Measurements from ENCODE around the gene CACNA1A. TPM values are rescaled to one million over a fixed set of nuclear protein-coding genes. Genes with fewer than 3 reads are reported as not detected.

Gene CACNA1A
- total RNA-seq, 1 donor from 2014 or later, result 190 TPM

- H3K4me1 Mint-ChIP-seq (ENCODE audit: low read depth, unreplicated experiment), result no peaks in the 10 kb centered on the region
- TF ChIP-seq CTCF (IDR thresholded peaks at IDR 0.05; ENCODE audit: partially characterized antibody, unreplicated experiment), result no peak
- H3K4me3 Mint-ChIP-seq (ENCODE audit: unreplicated experiment), result no peak overlapping the region
- DNase-seq, result no peak
- no peak overlapping the region for H3K27ac Mint-ChIP-seq (ENCODE audit: unreplicated experiment)
- peaks cover 1% of the 10 kb centered on the region for H3K27me3 Mint-ChIP-seq (ENCODE audit: unreplicated experiment)
- peaks cover 4% of the 10 kb centered on the region for H3K36me3 Mint-ChIP-seq (ENCODE audit: unreplicated experiment)
- H3K9me3 Mint-ChIP-seq (ENCODE audit: unreplicated experiment), result peaks cover under 1% of the 10 kb centered on the region
Observed at GRCh38 chr19:13291913-13292312, 214.4 kb downstream of the CACNA1A start.

- Mint-ChIP-seq H3K36me3 (ENCODE audit: unreplicated experiment) (peaks cover 4% of the 10 kb centered on the region), H3K27ac (ENCODE audit: unreplicated experiment) (no peak overlapping the region), H3K27me3 (ENCODE audit: unreplicated experiment) (peaks cover 1% of the 10 kb centered on the region), H3K9me3 (ENCODE audit: unreplicated experiment) (no peaks in the 10 kb centered on the region), H3K4me3 (ENCODE audit: unreplicated experiment) (no peak overlapping the region), H3K4me1 (ENCODE audit: low read depth, unreplicated experiment) (no peaks in the 10 kb centered on the region)
- TF ChIP-seq CTCF (IDR thresholded peaks at IDR 0.05; ENCODE audit: partially characterized antibody, unreplicated experiment), result no peak
- no peak for DNase-seq
Observed at GRCh38 chr19:13290741-13291140, 215.5 kb downstream of the CACNA1A start.

GRCh38 chr19:13289295-13289694 lies 217.0 kb downstream of the CACNA1A start:
- H3K36me3 Mint-ChIP-seq (ENCODE audit: unreplicated experiment), result no peaks in the 10 kb centered on the region
- no peak for DNase-seq
- no peaks in the 10 kb centered on the region for H3K4me1 Mint-ChIP-seq (ENCODE audit: low read depth, unreplicated experiment)
- H3K9me3 Mint-ChIP-seq (ENCODE audit: unreplicated experiment), result no peaks in the 10 kb centered on the region
- H3K27me3 Mint-ChIP-seq (ENCODE audit: unreplicated experiment), result peaks cover 1% of the 10 kb centered on the region
- H3K27ac Mint-ChIP-seq (ENCODE audit: unreplicated experiment), result no peak overlapping the region
- no peak for TF ChIP-seq CTCF (IDR thresholded peaks at IDR 0.05; ENCODE audit: partially characterized antibody, unreplicated experiment)
- H3K4me3 Mint-ChIP-seq (ENCODE audit: unreplicated experiment), result no peak overlapping the region

DNA sequence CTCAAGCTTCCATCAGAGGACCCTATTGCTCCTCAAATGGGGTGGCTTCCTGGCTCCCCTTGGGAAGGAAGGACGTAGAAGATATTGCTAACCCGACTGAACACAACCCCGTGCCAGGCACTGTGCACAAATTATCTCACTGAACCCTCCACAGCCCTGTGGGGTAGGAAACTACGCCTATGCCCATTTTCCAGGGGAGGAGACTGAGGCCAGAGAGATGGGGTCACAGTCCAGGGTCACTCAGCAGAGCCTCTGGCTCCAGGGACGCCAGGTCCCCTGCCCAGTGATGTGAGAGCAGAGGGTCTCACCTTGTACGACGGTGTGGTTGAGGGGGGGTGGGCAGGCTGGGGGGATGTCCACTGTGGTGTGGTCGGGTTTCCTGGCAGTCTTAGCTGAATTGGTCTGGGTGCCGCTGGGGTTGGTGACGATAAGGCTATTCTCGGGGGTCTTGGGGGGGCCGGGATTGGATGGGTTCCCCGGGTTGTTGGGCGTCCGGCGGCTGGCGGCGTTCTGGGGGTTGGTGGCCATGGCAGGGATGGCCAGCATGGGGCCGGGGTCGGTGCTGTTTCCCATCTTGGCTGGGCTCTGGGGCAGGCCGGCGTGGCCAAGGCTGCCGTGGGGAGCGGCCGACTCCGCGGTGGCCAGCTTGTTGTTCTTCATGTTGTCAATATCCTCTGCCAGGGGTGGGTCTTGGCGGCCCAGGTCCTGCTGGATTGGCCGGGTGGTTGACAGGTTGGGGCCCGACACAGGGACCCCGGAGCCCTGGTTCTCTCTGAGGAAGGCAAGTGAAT lies 219.9 kb downstream of the CACNA1A start:
- Mint-ChIP-seq H3K4me3 (ENCODE audit: unreplicated experiment) (no peak overlapping the region), H3K4me1 (ENCODE audit: low read depth, unreplicated experiment) (peaks cover 3% of the 10 kb centered on the region), H3K36me3 (ENCODE audit: unreplicated experiment) (no peaks in the 10 kb centered on the region), H3K9me3 (ENCODE audit: unreplicated experiment) (peaks cover 1% of the 10 kb centered on the region), H3K27me3 (ENCODE audit: unreplicated experiment) (peaks cover 1% of the 10 kb centered on the region), H3K27ac (ENCODE audit: unreplicated experiment) (no peak overlapping the region)
- TF ChIP-seq CTCF (IDR thresholded peaks at IDR 0.05; ENCODE audit: partially characterized antibody, unreplicated experiment), result no peak
- DNase-seq, result no peak
